ENCODE results near the gene SNX10.

The SNX10 gene

GRCh38 chr7:26321435-26321834 is 29.8 kb downstream of the SNX10 start:
- TF ChIP-seq, protein P1, sequence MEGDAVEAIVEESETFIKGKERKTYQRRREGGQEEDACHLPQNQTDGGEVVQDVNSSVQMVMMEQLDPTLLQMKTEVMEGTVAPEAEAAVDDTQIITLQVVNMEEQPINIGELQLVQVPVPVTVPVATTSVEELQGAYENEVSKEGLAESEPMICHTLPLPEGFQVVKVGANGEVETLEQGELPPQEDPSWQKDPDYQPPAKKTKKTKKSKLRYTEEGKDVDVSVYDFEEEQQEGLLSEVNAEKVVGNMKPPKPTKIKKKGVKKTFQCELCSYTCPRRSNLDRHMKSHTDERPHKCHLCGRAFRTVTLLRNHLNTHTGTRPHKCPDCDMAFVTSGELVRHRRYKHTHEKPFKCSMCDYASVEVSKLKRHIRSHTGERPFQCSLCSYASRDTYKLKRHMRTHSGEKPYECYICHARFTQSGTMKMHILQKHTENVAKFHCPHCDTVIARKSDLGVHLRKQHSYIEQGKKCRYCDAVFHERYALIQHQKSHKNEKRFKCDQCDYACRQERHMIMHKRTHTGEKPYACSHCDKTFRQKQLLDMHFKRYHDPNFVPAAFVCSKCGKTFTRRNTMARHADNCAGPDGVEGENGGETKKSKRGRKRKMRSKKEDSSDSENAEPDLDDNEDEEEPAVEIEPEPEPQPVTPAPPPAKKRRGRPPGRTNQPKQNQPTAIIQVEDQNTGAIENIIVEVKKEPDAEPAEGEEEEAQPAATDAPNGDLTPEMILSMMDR (conservative IDR thresholded peaks at IDR 0.05; ENCODE audit: low read length): no peak
- DNase-seq (ENCODE audit: low read depth): no peak

DNA sequence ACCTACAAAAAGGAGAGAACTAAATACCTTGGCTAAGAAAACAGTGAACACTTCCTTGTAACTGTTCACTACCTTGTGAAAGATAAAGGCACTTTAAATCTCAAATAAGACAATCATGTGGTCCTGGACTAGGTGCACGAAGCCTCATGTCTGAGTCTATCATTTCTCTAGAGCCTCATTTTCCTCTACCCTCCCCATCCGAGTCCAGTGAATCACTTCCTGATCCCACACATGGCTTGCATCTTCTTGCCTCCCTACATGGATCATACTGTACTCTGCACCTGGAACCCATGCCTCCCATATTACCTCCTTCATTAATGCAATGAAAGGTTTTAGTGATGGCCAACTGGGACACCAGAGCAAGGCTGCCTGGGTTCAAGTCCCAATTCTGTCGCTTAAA is 34.5 kb downstream of the SNX10 start:
- DNase-seq (ENCODE audit: low read depth): no peak
- TF ChIP-seq, protein P1 (conservative IDR thresholded peaks at IDR 0.05; ENCODE audit: low read length): no peak

More at GRCh38 chr7:26321435-26321834, 29.8 kb downstream of the SNX10 start:
- no peak overlapping the region for H3K4me3 ChIP-seq (ENCODE audit: low read length)

GRCh38 chr7:26328498-26329390 is 37.1 kb downstream of the SNX10 start:
- H3K4me3 ChIP-seq (ENCODE audit: low read length): no peak overlapping the region
- TF ChIP-seq, protein P1 (conservative IDR thresholded peaks at IDR 0.05; ENCODE audit: low read length): no peak
- no peak for DNase-seq (ENCODE audit: low read depth)

More for the DNA sequence above, 34.5 kb downstream of the SNX10 start:
- no peak overlapping the region for H3K4me3 ChIP-seq (ENCODE audit: low read length)

DNA sequence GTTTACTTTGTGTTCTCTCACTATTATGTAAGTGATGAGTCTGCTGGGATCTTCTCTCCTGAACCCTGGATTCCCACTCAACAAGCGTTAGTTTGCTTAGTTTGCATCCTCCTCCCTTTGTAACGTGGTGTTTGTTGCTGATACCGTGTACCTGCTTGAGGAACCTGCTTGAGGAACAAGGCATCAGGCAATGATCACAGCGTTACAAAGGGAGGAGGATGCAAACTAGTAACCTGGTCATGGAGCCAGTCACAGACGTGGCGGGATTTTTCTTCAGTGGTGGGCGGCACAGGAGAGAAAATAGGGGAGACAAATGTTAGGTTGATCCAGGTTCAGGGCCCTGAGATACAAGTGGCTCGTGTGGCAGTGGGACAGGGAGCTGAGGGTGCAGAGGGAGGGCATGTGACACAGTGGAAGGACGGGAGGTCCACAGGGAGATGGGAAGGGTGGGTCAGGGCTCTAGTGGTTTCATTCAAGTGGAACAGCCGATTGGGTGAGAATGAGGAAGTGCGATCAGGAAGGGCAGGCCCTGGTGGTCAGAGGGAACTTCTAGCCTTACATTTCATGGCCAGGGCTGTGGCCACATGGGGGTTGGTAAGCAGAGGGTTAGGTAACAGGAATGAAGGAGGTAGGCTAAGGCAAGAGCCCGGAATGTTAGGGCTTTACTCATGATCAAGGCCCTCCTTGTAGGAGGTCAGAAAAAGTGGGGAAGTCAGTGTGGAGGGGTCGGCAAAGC is 38.0 kb downstream of the SNX10 start:
- H3K4me3 ChIP-seq (ENCODE audit: low read length): no peak overlapping the region
- no peak for DNase-seq (ENCODE audit: low read depth)
- TF ChIP-seq, protein P1 (conservative IDR thresholded peaks at IDR 0.05; ENCODE audit: low read length): no peak

DNA sequence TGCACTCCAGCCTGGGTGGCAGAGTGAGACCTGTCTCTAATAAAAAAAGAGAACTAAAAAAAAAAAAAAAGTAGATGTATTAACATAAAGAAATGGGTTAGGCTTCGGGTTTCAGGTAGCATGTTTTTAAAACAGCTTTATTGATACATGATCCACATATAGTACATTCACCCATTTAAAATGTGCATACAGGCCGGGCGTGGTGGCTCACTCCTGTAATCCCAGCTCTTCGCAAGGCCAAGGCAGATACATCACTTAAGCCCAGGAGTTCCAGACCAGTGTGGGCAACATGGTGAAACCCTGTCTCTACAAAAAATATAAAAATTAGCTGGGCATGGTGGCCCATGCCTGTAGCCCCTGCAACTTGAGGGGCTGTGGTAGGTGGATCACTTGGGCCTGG is 39.5 kb downstream of the SNX10 start:
- TF ChIP-seq, protein P1 (conservative IDR thresholded peaks at IDR 0.05; ENCODE audit: low read length): no peak
- DNase-seq (ENCODE audit: low read depth): no peak

GRCh38 chr7:26331789-26332188 is 40.1 kb downstream of the SNX10 start:
- no peak for DNase-seq (ENCODE audit: low read depth)
- no peak overlapping the region for H3K4me3 ChIP-seq (ENCODE audit: low read length)
- TF ChIP-seq, protein P1 (conservative IDR thresholded peaks at IDR 0.05; ENCODE audit: low read length): no peak

More for the DNA sequence above, 39.5 kb downstream of the SNX10 start:
- no peak overlapping the region for H3K4me3 ChIP-seq (ENCODE audit: low read length)

Data from AG10803 (cell line).